ENCODE results near the gene CTTNBP2.

The CTTNBP2 gene

GRCh38 chr7:117816727-117817126 lies 56.5 kb downstream of the CTTNBP2 start:
- DNase-seq (ENCODE audit: low read depth), result no peak
- no peak overlapping the region for H3K4me3 ChIP-seq (ENCODE audit: low read depth, low read length)
- no peak for TF ChIP-seq CTCF (IDR thresholded peaks at IDR 0.05; ENCODE audit: control insufficient read depth, extremely low read depth, insufficient read depth)

GRCh38 chr7:117811696-117812095 lies 61.5 kb downstream of the CTTNBP2 start:
- no peak for TF ChIP-seq CTCF (IDR thresholded peaks at IDR 0.05; ENCODE audit: control insufficient read depth, extremely low read depth, insufficient read depth)
- no peak overlapping the region for H3K4me3 ChIP-seq (ENCODE audit: low read depth, low read length)
- no peak for DNase-seq (ENCODE audit: low read depth)

- H3K4me3 ChIP-seq (ENCODE audit: low read depth, low read length), result no peak overlapping the region
- no peak for DNase-seq (ENCODE audit: low read depth)
- TF ChIP-seq CTCF (IDR thresholded peaks at IDR 0.05; ENCODE audit: control insufficient read depth, extremely low read depth, insufficient read depth), result no peak
Measured at GRCh38 chr7:117810642-117811512, 62.4 kb downstream of the CTTNBP2 start.

- TF ChIP-seq CTCF (IDR thresholded peaks at IDR 0.05; ENCODE audit: control insufficient read depth, extremely low read depth, insufficient read depth), result no peak
- no peak overlapping the region for H3K4me3 ChIP-seq (ENCODE audit: low read depth, low read length)
- no peak for DNase-seq (ENCODE audit: low read depth)
Measured at GRCh38 chr7:117809958-117810357, 63.3 kb downstream of the CTTNBP2 start.

- DNase-seq (ENCODE audit: low read depth), result no peak
- no peak for TF ChIP-seq CTCF (IDR thresholded peaks at IDR 0.05; ENCODE audit: control insufficient read depth, extremely low read depth, insufficient read depth)
- H3K4me3 ChIP-seq (ENCODE audit: low read depth, low read length), result no peak overlapping the region
Measured at GRCh38 chr7:117808910-117809705, 64.1 kb downstream of the CTTNBP2 start.

GRCh38 chr7:117808341-117808757 lies 64.9 kb downstream of the CTTNBP2 start:
- H3K4me3 ChIP-seq (ENCODE audit: low read depth, low read length), result no peak overlapping the region

More at GRCh38 chr7:117808341-117808757, 64.9 kb downstream of the CTTNBP2 start:
- TF ChIP-seq CTCF (IDR thresholded peaks at IDR 0.05; ENCODE audit: control insufficient read depth, extremely low read depth, insufficient read depth), result no peak
- no peak for DNase-seq (ENCODE audit: low read depth)

Data from LNCaP clone FGC (cell line).